K562 (cell line): Measurements from ENCODE around the gene ARMC9. TPM values are rescaled to one million over a fixed set of nuclear protein-coding genes. Genes with fewer than 3 reads are reported as not detected.

Source experiments
- ATAC-seq: fragments of 200-7000 bp; cut with Tn5 transposase; 3 replicates; pipeline ENCODE4 v1.9.1; 2020; ENCODE audit warnings: moderate library complexity
- BruUV-seq: library from RNA; stranded (reverse); fragments of 400-500 nt; replicated peaks from 2 replicates; lab custom pipeline; 2021; lab: Mats Ljungman, UMichigan
- CTCF ChIA-PET: fragments of 300-600 bp; formaldehyde crosslinking; extraction: SDS; loops from one replicate; lab custom pipeline; 2021; ENCODE audit warnings: low intra/inter-chr PET ratio; lab: Yijun Ruan, JAX
- POLR2A ChIA-PET: fragments of 300-600, 350-650 bp; sonication (Branson Sonifier 250); formaldehyde crosslinking; extraction: SDS; loops from one replicate; lab custom pipeline; 2021; ENCODE audit warnings: antibody characterized with exemption, inconsistent platforms; lab: Yijun Ruan, JAX
- DNase-seq, 4 experiments: peaks; one replicate each; pipeline versions ENCODE4 v3.0.0 to v3.0.0-alpha.2; 2011 to 2018; ENCODE audit warnings: low spot score in 3 of 4, mixed read lengths in 3 of 4; ENCODE audit errors: extremely low read depth in 1 of 4
- FAIRE-seq: peaks from 2 replicates; lab custom pipeline; 2011; peaks lifted over from hg19 to GRCh38; lab: Jason Lieb, UNC
- H2AFZ ChIP-seq: 2 replicates; pipeline ENCODE4 v1.6.0; 2011; ENCODE audit warnings: low read depth, low read length, control low read depth, inconsistent platforms
- H3K27ac ChIP-seq: fragments of 200-600 bp; 3 replicates; pipeline ENCODE4 v1.8.0; 2011; ENCODE audit warnings: low read depth, mild to moderate bottlenecking, control low read depth, inconsistent platforms, low read length, moderate library complexity, mixed read lengths; ENCODE audit errors: extremely low read depth
- H3K27me3 ChIP-seq, 2 experiments: fragments of 300-600 bp in 1 of 2; 2 replicates in 1 of 2; 3 replicates in 1 of 2; pipeline versions ENCODE4 v1.6.0 to v1.8.0; 2011; ENCODE audit warnings: inconsistent platforms in 2 of 2, low read length in 2 of 2, mild to moderate bottlenecking in 1 of 2, mixed read lengths in 1 of 2, moderate library complexity in 1 of 2; ENCODE audit not compliant: control insufficient read depth in 2 of 2, insufficient read depth in 2 of 2
- H3K36me3 ChIP-seq: fragments of 300-600 bp; 3 replicates; pipeline ENCODE4 v1.8.0; 2011; ENCODE audit warnings: mild to moderate bottlenecking, low read length, inconsistent platforms; ENCODE audit not compliant: control insufficient read depth, insufficient read depth
- H3K4me1 ChIP-seq, 2 experiments: fragments of 200-600 bp in 1 of 2; replicated peaks in 1 of 2; 2 replicates in 1 of 2; 3 replicates in 1 of 2; pipeline versions ENCODE4 v1.5.1 to v1.8.0; 2011; ENCODE audit warnings: inconsistent platforms in 2 of 2, low read length in 2 of 2, mild to moderate bottlenecking in 1 of 2, mixed read lengths in 1 of 2, moderate library complexity in 1 of 2; ENCODE audit not compliant: control insufficient read depth in 2 of 2, insufficient read depth in 2 of 2
- H3K4me2 ChIP-seq: 2 replicates; pipeline ENCODE4 v1.6.1; 2011; ENCODE audit warnings: low read length, control low read depth, inconsistent platforms, mixed read lengths; ENCODE audit not compliant: insufficient read depth
- H3K4me3 ChIP-seq: fragments of 200-600 bp; sonication (generic), shearing (Covaris generic); 2 replicates; pipeline ENCODE4 v1.5.1; 2016; ENCODE audit warnings: control low read depth, inconsistent platforms
- H3K79me2 ChIP-seq: fragments of 200-600 bp; 3 replicates; pipeline ENCODE4 v1.8.0; 2011; ENCODE audit warnings: low read length, inconsistent platforms; ENCODE audit not compliant: control insufficient read depth, insufficient read depth
- H3K9ac ChIP-seq, 2 experiments: 2 replicates each; pipeline versions ENCODE4 v1.6.0 to v1.6.1; 2011; ENCODE audit warnings: low read depth in 2 of 2, low read length in 2 of 2, control low read depth in 1 of 2, inconsistent platforms in 1 of 2, mild to moderate bottlenecking in 1 of 2, mixed read lengths in 1 of 2; ENCODE audit not compliant: insufficient read depth in 1 of 2
- H3K9me1 ChIP-seq: one replicate; pipeline ENCODE4 v1.6.0; 2011; ENCODE audit warnings: inconsistent platforms, mild to moderate bottlenecking, low read length, moderate library complexity; ENCODE audit not compliant: control insufficient read depth, insufficient read depth
- H3K9me3 ChIP-seq: replicated peaks from 2 replicates; pipeline ENCODE4 v1.5.1; 2011; ENCODE audit warnings: low read depth, low read length, inconsistent platforms; ENCODE audit not compliant: control insufficient read depth, insufficient read depth
- H4K20me1 ChIP-seq: replicated peaks from 2 replicates; pipeline ENCODE4 v1.6.1; 2011; ENCODE audit warnings: low read length, inconsistent platforms, mixed read lengths; ENCODE audit not compliant: control insufficient read depth, insufficient read depth
- BDP1 ChIP-seq: IDR thresholded peaks from 3 replicates; pipeline ENCODE4 v1.6.1; 2011; ENCODE audit not compliant: insufficient read length, insufficient read depth
- GTF2F1 ChIP-seq: IDR thresholded peaks from 2 replicates; pipeline ENCODE4 v1.6.1; 2011; ENCODE audit warnings: low read depth, low read length, improper control_type of control experiment
- SRSF1 ChIP-seq: fragments of 200-400 bp; formaldehyde crosslinking; IDR thresholded peaks from 2 replicates; pipeline ENCODE4 v1.6.1; 2017; ENCODE audit warnings: mild to moderate bottlenecking, low read depth, low read length, moderate library complexity
- STAG1 ChIP-seq: sonication (generic); formaldehyde crosslinking; IDR thresholded peaks from 2 replicates; pipeline ENCODE4 v1.5.0; 2020; ENCODE audit warnings: missing genetic modification reagents, borderline replicate concordance
- WGBS: fragments of 100-300 bp; shearing (Covaris generic); methylation state at CpG from one replicate; pipeline ENCODE4 v1.1.6; 2016; ENCODE audit warnings: low coverage, mixed read lengths; ENCODE audit not compliant: insufficient coverage; ENCODE audit errors: missing lambda C conversion rate; 5-methylcytosine and 5-hydroxymethylcytosine counted together
- in situ Hi-C: fragments of 300-500 bp; cut with MboI; formaldehyde crosslinking; loops from 4 replicates; pipeline ENCODE4 v1.15.0; 2018; ENCODE audit warnings: inconsistent platforms, mixed read lengths
- intact Hi-C: fragments of 100-400 bp; cut with micrococcal nuclease; formaldehyde crosslinking; loops from 2 replicates; pipeline ENCODE4 v1.14.2; 2022
- polyA plus RNA-seq, 8 experiments: library from polyadenylated mRNA; depleted of rRNA in 4 of 8; stranded (reverse) in 5 of 8; unstranded in 3 of 8; fragments of >200 nt; fragmentation: Nextera tagmentation in 2 of 8; fragmentation: Illumina TruSeq in 1 of 8; extraction: Ambion mirVana in 2 of 8; extraction: Trizol in 1 of 8; gene quantifications; 2 replicates each; pipeline versions ENCODE4 v1.2.1 to v1.2.3, GENCODE V29; 2011 to 2014; ENCODE audit warnings: inconsistent platforms in 1 of 8, missing spikeins in 1 of 8
- total RNA-seq, 7 experiments: library from RNA; depleted of rRNA in 6 of 7; stranded (reverse); fragments of >200 nt in 6 of 7; fragmentation: Illumina TruSeq in 2 of 7; extraction: Trizol in 2 of 7; gene quantifications; 2 replicates each; pipeline versions ENCODE4 v1.2.1 to v1.2.3, GENCODE V29; 2011 to 2021; ENCODE audit warnings: low replicate concordance in 1 of 7
- TF ChIP-seq, protein P1 (sequence below): sonication (generic); formaldehyde crosslinking; IDR thresholded peaks from 2 replicates; pipeline ENCODE4 v1.8.1; 2022; ENCODE audit warnings: missing genetic modification reagents

The ARMC9 gene
- total and polyA plus RNA-seq, 9 of the 15 experiments (the other 6 are each of a cell fraction or from before 2014, with no cell fraction given): 0.36 to 2.3 (median 1.1) TPM

DNA sequence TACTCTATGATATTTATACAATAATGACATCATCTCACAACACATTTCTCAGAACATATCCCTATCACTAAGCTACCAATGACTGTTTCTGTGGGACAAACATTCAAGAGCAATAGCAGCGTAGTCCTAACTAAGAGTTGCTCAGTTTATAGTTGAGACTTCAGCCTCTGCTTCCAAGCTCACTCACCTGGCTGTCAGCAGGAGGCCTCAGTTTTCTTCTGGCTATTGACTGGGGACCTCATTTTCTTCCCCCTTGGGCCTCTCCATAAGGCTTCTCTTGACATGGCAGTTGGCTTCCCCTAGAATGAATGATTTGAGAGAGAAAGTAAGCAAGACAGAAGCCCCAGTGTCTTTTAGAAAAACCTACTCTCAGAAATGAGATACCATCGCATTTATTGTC lies 85.9 kb downstream of the ARMC9 start:
- Histone ChIP-seq H3K9me3 (no peaks in the 10 kb centered on the region), H3K4me1 (no peaks in the 10 kb centered on the region; a peak in 2 of 5 replicates), H2AFZ (no peak overlapping the region), H3K79me2 (no peaks in the 10 kb centered on the region), H4K20me1 (no peaks in the 10 kb centered on the region), H3K4me3 (no peak overlapping the region), H3K9me1 (no peaks in the 10 kb centered on the region), H3K4me2 (no peak overlapping the region), H3K27me3 (peaks cover 7 to 8% of the 10 kb centered on the region in 2 experiments; a peak in 4 of 5 replicates), H3K9ac (no peak overlapping the region), H3K27ac (no peak overlapping the region), H3K36me3 (no peaks in the 10 kb centered on the region)
- BruUV-seq: no TSS peak
- FAIRE-seq: no peak
- ChIA-PET CTCF (no interaction called here), POLR2A (interaction anchor here (0.6 to 1.2 kb wide), 2 partner anchors 14 to 24 kb away, joined by 3 to 4 read pairs; no protein-coding TSS in a partner anchor)
- in situ Hi-C loops (no loop called here), intact Hi-C loops (no loop called here)
- 0% methylated on average over 2 of the region's 2 CpGs for WGBS
- TF ChIP-seq GTF2F1: no peak
- TF ChIP-seq, protein P1, sequence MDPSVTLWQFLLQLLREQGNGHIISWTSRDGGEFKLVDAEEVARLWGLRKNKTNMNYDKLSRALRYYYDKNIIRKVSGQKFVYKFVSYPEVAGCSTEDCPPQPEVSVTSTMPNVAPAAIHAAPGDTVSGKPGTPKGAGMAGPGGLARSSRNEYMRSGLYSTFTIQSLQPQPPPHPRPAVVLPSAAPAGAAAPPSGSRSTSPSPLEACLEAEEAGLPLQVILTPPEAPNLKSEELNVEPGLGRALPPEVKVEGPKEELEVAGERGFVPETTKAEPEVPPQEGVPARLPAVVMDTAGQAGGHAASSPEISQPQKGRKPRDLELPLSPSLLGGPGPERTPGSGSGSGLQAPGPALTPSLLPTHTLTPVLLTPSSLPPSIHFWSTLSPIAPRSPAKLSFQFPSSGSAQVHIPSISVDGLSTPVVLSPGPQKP (CRISPR knock-in tag): no peak
- ATAC-seq: no peak
- no peak for DNase-seq

DNA sequence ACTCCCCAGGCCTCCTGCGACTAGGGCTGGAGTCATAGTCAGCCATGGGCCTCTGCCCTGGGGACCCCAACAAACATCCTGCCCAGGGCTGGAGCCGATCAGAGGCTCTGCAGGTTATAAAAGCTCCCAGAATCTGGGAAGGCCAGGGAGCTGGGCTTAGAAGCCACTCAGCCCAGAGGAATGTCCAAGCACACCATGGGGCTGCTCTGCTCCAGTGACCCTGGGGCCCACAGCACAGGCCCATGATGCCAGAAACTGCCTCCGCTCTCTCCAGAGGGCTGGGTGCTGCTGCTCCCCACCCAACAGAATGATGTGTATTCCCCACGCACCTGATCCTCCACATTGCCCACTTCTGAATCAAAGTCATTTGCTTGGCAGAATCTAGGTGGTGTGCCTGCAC lies 88.5 kb downstream of the ARMC9 start:
- ChIA-PET CTCF (no interaction called here), POLR2A (interaction anchor here (0.8 kb wide), 1 partner anchor 320 kb away, joined by 3 read pairs; no protein-coding TSS in a partner anchor)

More for the DNA sequence above, 88.5 kb downstream of the ARMC9 start:
- ATAC-seq (no peak), DNase-seq (no peak), FAIRE-seq (no peak)
- H2AFZ ChIP-seq: no peak overlapping the region
- peaks cover 2 to 8% of the 10 kb centered on the region in 2 experiments; a peak in 3 of 5 replicates for H3K27me3 ChIP-seq
- 13% methylated on average over 2 of the region's 4 CpGs for WGBS
- in situ Hi-C loops (no loop called here), intact Hi-C loops (no loop called here)
- H3K4me2 ChIP-seq: no peak overlapping the region
- no peak overlapping the region for H3K4me3 ChIP-seq
- no peaks in the 10 kb centered on the region for H3K4me1 ChIP-seq
- H3K9me3 ChIP-seq: no peaks in the 10 kb centered on the region
- H4K20me1 ChIP-seq: no peaks in the 10 kb centered on the region
- no peaks in the 10 kb centered on the region for H3K9me1 ChIP-seq
- no peak for TF ChIP-seq BDP1
- TF ChIP-seq SRSF1: no peak
- TF ChIP-seq STAG1: no peak
- H3K36me3 ChIP-seq: no peaks in the 10 kb centered on the region
- no TSS peak for BruUV-seq
- H3K27ac ChIP-seq: no peak overlapping the region
- H3K9ac ChIP-seq: no peak overlapping the region
- no peaks in the 10 kb centered on the region for H3K79me2 ChIP-seq
